Caco-2 (cell line): Measurements from ENCODE around the gene ISOC2. TPM values are rescaled to one million over a fixed set of nuclear protein-coding genes. Genes with fewer than 3 reads are reported as not detected.

Experiments
- BruUV-seq: library from RNA; stranded (reverse); fragments of 400-500 nt; replicated peaks from 2 replicates; lab custom pipeline; 2021; lab: Mats Ljungman, UMichigan
- CTCF ChIA-PET: fragments of 300-600 bp; sonication (Branson Sonifier 250); formaldehyde crosslinking; loops from one replicate; lab custom pipeline; 2022; ENCODE audit warnings: antibody characterized with exemption; lab: Charles Lee
- POLR2A ChIA-PET: fragments of 300-600 bp; sonication (Branson Sonifier 250); formaldehyde crosslinking; loops from one replicate; lab custom pipeline; 2022; ENCODE audit warnings: antibody characterized with exemption; lab: Charles Lee
- DNase-seq, 2 experiments: peaks; one replicate each; pipeline versions ENCODE4 v3.0.0 to v3.0.0-alpha.2; 2020 to 2022
- H3K27me3 ChIP-seq: replicated peaks from 2 replicates; pipeline ENCODE4 v1.6.0; 2011; ENCODE audit warnings: low read length; ENCODE audit not compliant: control insufficient read depth, insufficient read depth
- H3K36me3 ChIP-seq: 2 replicates; pipeline ENCODE4 v1.5.1; 2011; ENCODE audit warnings: low read length; ENCODE audit not compliant: control insufficient read depth, insufficient read depth
- H3K4me1 ChIP-seq: fragments of 250-450 bp; sonication (Bioruptor Pico); 2 replicates; pipeline ENCODE4 v1.5.1; 2020; ENCODE audit warnings: mild to moderate bottlenecking
- H3K4me3 ChIP-seq: 2 replicates; pipeline ENCODE4 v1.5.1; 2011; ENCODE audit warnings: low read depth, mild to moderate bottlenecking, control low read depth, low read length
- H3K9me3 ChIP-seq: fragments of 250-450 bp; sonication (Bioruptor Pico); 2 replicates; pipeline ENCODE4 v1.5.1; 2020; ENCODE audit warnings: mild to moderate bottlenecking, moderate library complexity
- H3K27ac Mint-ChIP-seq: one replicate; pipeline ENCODE4 v1.8.0; 2022; ENCODE audit warnings: mixed read lengths; ENCODE audit not compliant: unreplicated experiment
- H3K27me3 Mint-ChIP-seq: one replicate; pipeline ENCODE4 v1.8.0; 2022; ENCODE audit warnings: mixed read lengths; ENCODE audit not compliant: insufficient read depth, unreplicated experiment
- H3K36me3 Mint-ChIP-seq: one replicate; pipeline ENCODE4 v1.8.0; 2022; ENCODE audit warnings: mild to moderate bottlenecking, mixed read lengths; ENCODE audit not compliant: insufficient read depth, unreplicated experiment
- H3K4me1 Mint-ChIP-seq: one replicate; pipeline ENCODE4 v1.8.0; 2022; ENCODE audit warnings: low read depth, mixed read lengths; ENCODE audit not compliant: unreplicated experiment
- H3K4me3 Mint-ChIP-seq: one replicate; pipeline ENCODE4 v1.8.0; 2022; ENCODE audit warnings: mild to moderate bottlenecking, moderate library complexity, mixed read lengths; ENCODE audit not compliant: unreplicated experiment
- H3K9me3 Mint-ChIP-seq: one replicate; pipeline ENCODE4 v1.8.0; 2022; ENCODE audit warnings: mixed read lengths; ENCODE audit not compliant: unreplicated experiment
- intact Hi-C: fragments of 100-400 bp; cut with micrococcal nuclease; formaldehyde crosslinking; loops from one replicate; pipeline ENCODE4 v1.10.0; 2022; ENCODE audit not compliant: unreplicated experiment
- total RNA-seq: library from RNA; stranded (reverse); gene quantifications from 2 replicates; pipeline ENCODE4 v1.2.3, GENCODE V29; 2022
- TF ChIP-seq, protein P1 (sequence below), 2 experiments: fragments of 200-600 bp in 1 of 2; IDR thresholded peaks; 1 replicate in 1 of 2; 2 replicates in 1 of 2; pipeline versions ENCODE4 v1.5.1 to v1.8.0; 2011 to 2022; ENCODE audit warnings: antibody characterized with exemption in 1 of 2, control low read depth in 1 of 2, inconsistent platforms in 1 of 2, low read depth in 1 of 2, low read length in 1 of 2, mild to moderate bottlenecking in 1 of 2, moderate library complexity in 1 of 2; ENCODE audit not compliant: insufficient read depth in 1 of 2, severe bottlenecking in 1 of 2, unreplicated experiment in 1 of 2

ISOC2 gene
- total RNA-seq, 1 experiment from 2014 or later: 40.6 TPM

DNA sequence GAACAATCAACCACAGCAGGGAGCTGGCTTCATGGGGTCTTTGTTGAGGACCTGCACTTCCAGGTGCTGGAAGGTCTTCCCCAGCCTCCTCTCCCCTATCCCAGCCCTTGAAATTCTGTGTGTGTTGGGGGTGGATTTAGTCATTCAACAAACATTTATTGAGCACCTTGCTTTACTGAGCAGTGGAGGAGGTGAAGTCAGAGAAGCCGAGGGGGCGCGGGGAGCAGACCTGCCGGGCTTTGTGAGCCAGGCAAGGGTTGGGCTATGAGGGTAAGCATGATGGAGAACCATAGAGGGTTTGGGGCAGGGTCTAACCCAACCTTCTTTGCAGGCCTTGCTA is 6.6 kb upstream of the ISOC2 start:
- BruUV-seq: no TSS peak
- H3K4me3 ChIP-seq: no peak overlapping the region
- POLR2A ChIA-PET: interaction anchor here (1.1 kb wide), 1 partner anchor 8 kb away, joined by 4 read pairs; the partner anchor contains the start of gene ZNF628

DNA sequence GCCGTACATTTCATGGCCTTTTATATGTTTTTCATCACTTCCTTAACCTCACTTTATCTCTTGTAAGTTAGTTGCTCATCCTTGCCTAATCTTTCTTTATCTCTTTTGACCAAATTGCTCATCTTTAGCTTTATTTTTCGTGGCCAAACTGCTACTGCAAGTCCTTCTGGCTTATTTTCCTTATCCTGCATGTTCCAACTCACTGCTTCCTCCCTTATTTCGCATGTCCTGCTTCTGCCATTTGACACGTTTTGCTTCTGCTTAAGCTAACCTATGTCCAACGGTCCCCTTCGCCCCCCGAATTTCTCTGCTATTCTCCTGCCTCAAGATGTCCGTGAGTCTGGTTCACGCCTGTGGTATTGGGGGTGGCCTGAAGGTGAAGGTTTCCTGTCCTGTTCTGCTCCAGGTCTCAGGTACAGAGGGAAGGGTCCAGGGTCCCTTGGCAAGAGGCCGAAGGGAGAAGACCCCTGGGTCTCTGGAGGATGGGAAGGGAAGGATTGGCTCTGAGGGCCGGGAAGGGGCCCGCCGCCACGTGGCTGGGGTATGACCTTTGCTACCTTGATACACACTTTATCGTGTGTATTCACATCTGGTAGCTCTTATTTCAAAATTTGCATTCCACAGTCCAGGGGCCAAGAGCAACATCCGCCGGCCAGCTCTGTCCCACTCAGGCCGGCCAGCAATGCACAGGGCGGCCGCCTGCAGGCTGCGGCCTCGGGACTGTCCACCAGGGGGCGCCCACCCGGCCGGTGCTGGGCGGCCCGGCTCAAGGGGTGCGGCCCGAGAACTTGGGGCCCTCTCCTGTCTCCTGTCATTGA is 6.0 kb upstream of the ISOC2 start:
- H3K9me3 ChIP-seq: no peaks in the 10 kb centered on the region
- Mint-ChIP-seq H3K4me3 (no peak overlapping the region), H3K4me1 (peaks cover 11% of the 10 kb centered on the region), H3K9me3 (no peaks in the 10 kb centered on the region), H3K27ac (no peak overlapping the region), H3K27me3 (peaks cover 7% of the 10 kb centered on the region), H3K36me3 (peaks cover under 1% of the 10 kb centered on the region)
- POLR2A ChIA-PET: interaction anchor here (0.6 to 1.1 kb wide), 2 partner anchors 9 to 36 kb away, joined by 4 read pairs; partner anchors contain the start of gene ZNF628
- peak in 1 of 2 experiments; percentile 83 for DNase-seq
- CTCF ChIA-PET: interaction anchor here (0.6 to 3.0 kb wide), 17 partner anchors 9 to 1047 kb away, joined by 3 to 35 read pairs (median 4); partner anchors contain the start of genes FIZ1, HSPBP1, KMT5C and NAT14
- no peaks in the 10 kb centered on the region for H3K36me3 ChIP-seq
- H3K27me3 ChIP-seq: no peaks in the 10 kb centered on the region
- H3K4me1 ChIP-seq: no peaks in the 10 kb centered on the region
- no TSS peak for BruUV-seq
- intact Hi-C loops: loop anchor here (1.0 to 2.0 kb wide), 2 partner anchors 37 to 164 kb away; no protein-coding TSS in a partner anchor
- H3K4me3 ChIP-seq: no peak overlapping the region
- TF ChIP-seq, protein P1, sequence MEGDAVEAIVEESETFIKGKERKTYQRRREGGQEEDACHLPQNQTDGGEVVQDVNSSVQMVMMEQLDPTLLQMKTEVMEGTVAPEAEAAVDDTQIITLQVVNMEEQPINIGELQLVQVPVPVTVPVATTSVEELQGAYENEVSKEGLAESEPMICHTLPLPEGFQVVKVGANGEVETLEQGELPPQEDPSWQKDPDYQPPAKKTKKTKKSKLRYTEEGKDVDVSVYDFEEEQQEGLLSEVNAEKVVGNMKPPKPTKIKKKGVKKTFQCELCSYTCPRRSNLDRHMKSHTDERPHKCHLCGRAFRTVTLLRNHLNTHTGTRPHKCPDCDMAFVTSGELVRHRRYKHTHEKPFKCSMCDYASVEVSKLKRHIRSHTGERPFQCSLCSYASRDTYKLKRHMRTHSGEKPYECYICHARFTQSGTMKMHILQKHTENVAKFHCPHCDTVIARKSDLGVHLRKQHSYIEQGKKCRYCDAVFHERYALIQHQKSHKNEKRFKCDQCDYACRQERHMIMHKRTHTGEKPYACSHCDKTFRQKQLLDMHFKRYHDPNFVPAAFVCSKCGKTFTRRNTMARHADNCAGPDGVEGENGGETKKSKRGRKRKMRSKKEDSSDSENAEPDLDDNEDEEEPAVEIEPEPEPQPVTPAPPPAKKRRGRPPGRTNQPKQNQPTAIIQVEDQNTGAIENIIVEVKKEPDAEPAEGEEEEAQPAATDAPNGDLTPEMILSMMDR (IDR thresholded peaks at IDR 0.05; ENCODE audit: insufficient read depth in 1 of 2, low read depth in 1 of 2, low read length in 1 of 2, severe bottlenecking in 1 of 2, unreplicated experiment in 1 of 2): peak; percentile 82 to 97

More for the DNA sequence above, 6.6 kb upstream of the ISOC2 start:
- H3K27ac Mint-ChIP-seq: no peak overlapping the region
- intact Hi-C loops: no loop called here
- H3K36me3 Mint-ChIP-seq: no peaks in the 10 kb centered on the region
- Histone ChIP-seq H3K4me1 (no peaks in the 10 kb centered on the region), H3K27me3 (no peaks in the 10 kb centered on the region), H3K36me3 (no peaks in the 10 kb centered on the region), H3K9me3 (no peaks in the 10 kb centered on the region)
- H3K9me3 Mint-ChIP-seq: no peaks in the 10 kb centered on the region
- TF ChIP-seq, protein P1 (IDR thresholded peaks at IDR 0.05; ENCODE audit: insufficient read depth in 1 of 2, low read depth in 1 of 2, low read length in 1 of 2, severe bottlenecking in 1 of 2, unreplicated experiment in 1 of 2): no peak
- H3K4me1 Mint-ChIP-seq: peaks cover 11% of the 10 kb centered on the region
- no peak overlapping the region for H3K4me3 Mint-ChIP-seq
- H3K27me3 Mint-ChIP-seq: peaks cover 5% of the 10 kb centered on the region
- DNase-seq: no peak
- CTCF ChIA-PET: interaction anchor here (0.7 to 3.0 kb wide), 8 partner anchors 8 to 311 kb away, joined by 4 to 35 read pairs (median 7); partner anchors contain the start of genes NAT14, ZNF628 and ZNF865

DNA sequence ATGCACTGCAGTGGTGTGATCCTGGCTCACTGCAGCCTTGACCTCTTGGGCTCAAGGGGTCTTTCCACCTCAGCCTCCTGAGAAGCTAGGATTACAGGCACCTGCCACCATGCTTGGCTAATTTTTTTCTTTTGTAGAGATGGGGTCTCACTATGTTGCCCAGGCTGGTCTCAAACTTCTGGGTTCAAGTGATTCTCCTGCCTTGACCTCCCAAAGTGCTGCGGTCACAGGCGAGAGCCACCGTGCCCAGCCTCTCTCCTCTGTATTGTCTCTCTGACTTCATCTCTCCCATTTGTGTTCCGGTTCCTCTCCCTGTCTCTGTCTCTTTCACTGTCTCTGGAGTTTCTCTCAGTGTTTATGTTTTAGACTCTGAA is 4.8 kb upstream of the ISOC2 start:
- intact Hi-C loops: loop anchor here (2.0 kb wide), 1 partner anchor 39 kb away; no protein-coding TSS in a partner anchor
- Mint-ChIP-seq H3K27me3 (peaks cover 7% of the 10 kb centered on the region), H3K9me3 (no peaks in the 10 kb centered on the region), H3K36me3 (peaks cover 13% of the 10 kb centered on the region), H3K27ac (no peak overlapping the region), H3K4me1 (peaks cover 11% of the 10 kb centered on the region), H3K4me3 (no peak overlapping the region)
- POLR2A ChIA-PET: no interaction called here
- H3K4me3 ChIP-seq: no peak overlapping the region
- H3K36me3 ChIP-seq: no peaks in the 10 kb centered on the region
- TF ChIP-seq, protein P1 (IDR thresholded peaks at IDR 0.05; ENCODE audit: insufficient read depth in 1 of 2, low read depth in 1 of 2, low read length in 1 of 2, severe bottlenecking in 1 of 2, unreplicated experiment in 1 of 2): no peak
- BruUV-seq: no TSS peak
- H3K27me3 ChIP-seq: no peaks in the 10 kb centered on the region
- H3K4me1 ChIP-seq: no peaks in the 10 kb centered on the region
- CTCF ChIA-PET: interaction anchor here (2.2 to 3.0 kb wide), 3 partner anchors 10 to 166 kb away, joined by 12 to 35 read pairs (median 24); partner anchors contain the start of gene ZNF628
- no peaks in the 10 kb centered on the region for H3K9me3 ChIP-seq
- no peak for DNase-seq
